ENCODE data around the gene SCN7A. TPM values are rescaled to one million over a fixed set of nuclear protein-coding genes. Genes with fewer than 3 reads are reported as not detected.

The SCN7A gene
- total and polyA plus RNA-seq, 4 donors: 0.05 to 7.9 (median 1.1) TPM

DNA sequence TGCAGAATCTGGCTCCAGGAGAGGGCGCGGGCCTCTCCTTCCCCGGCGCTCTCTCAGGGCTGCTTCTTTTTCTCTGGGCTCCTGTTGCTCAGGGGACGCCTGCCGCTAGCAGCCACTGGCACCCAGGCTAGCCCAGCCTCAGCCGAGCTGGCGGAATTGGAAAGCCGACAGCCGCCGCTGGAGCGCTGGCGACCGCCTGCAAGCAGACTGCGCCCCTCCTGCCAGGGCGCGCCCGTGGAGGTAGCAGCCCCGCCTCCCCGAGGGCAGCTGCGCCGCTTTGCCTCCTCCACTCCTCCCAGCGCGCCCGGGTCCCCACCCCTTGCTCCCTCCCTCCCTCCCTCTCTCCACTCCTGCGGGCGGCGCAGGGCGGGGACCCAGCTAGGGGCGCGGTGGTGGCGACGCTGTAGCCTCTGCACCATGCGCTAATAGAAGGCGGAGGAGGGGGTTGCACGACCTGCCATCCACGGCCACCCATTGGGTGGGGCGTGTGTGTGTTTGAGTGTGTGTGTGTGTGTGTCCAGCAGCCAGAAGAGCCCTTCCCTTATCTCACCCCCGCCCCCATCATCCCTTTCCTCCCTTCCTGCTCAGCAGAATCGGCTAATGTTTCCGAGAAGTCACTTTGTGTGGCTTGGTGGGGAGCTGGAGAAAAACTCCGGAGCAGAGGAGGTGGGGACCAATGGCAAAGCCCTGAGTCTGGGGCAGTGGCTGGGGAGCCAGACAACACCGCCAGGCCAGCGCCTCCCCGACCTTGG, 118.1 kb downstream of the SCN7A start, which contains the start of gene SCN9A:
Gene SCN9A (minus strand): TSS at position 209 of the 752 bp plus-strand sequence. CDS start 64,188 bp downstream, outside the sequence.
- no peaks in the 10 kb centered on the region for H3K36me3 ChIP-seq (ENCODE audit: control insufficient read depth in 4 of 4, insufficient read depth in 3 of 4, low read depth in 1 of 4, low read length in 3 of 4)
- WGBS: under 1% methylated on average over 45 of the region's 45 CpGs
- peak within 1 kb of the TSS; percentile 55 to 81 for H3K27ac ChIP-seq (ENCODE audit: low read depth in 1 of 2, low read length in 2 of 2)
- no peaks in the 10 kb centered on the region for H3K9me3 ChIP-seq (ENCODE audit: control insufficient read depth in 4 of 4, low read length in 3 of 4)
- DNase-seq (ENCODE audit: low spot score): peak; percentile 74
- H3K27me3 ChIP-seq (ENCODE audit: control insufficient read depth in 4 of 4, insufficient read depth in 4 of 4, low read length in 3 of 4): no peaks in the 10 kb centered on the region
- TF ChIP-seq, protein P1, sequence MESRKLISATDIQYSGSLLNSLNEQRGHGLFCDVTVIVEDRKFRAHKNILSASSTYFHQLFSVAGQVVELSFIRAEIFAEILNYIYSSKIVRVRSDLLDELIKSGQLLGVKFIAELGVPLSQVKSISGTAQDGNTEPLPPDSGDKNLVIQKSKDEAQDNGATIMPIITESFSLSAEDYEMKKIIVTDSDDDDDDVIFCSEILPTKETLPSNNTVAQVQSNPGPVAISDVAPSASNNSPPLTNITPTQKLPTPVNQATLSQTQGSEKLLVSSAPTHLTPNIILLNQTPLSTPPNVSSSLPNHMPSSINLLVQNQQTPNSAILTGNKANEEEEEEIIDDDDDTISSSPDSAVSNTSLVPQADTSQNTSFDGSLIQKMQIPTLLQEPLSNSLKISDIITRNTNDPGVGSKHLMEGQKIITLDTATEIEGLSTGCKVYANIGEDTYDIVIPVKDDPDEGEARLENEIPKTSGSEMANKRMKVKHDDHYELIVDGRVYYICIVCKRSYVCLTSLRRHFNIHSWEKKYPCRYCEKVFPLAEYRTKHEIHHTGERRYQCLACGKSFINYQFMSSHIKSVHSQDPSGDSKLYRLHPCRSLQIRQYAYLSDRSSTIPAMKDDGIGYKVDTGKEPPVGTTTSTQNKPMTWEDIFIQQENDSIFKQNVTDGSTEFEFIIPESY (IDR thresholded peaks at IDR 0.05): no peak
- TF ChIP-seq, protein P2, sequence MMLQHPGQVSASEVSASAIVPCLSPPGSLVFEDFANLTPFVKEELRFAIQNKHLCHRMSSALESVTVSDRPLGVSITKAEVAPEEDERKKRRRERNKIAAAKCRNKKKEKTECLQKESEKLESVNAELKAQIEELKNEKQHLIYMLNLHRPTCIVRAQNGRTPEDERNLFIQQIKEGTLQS (IDR thresholded peaks at IDR 0.05): no peak
- peak; percentile 31 for TF ChIP-seq YY1 (IDR thresholded peaks at IDR 0.05)
- no peak for TF ChIP-seq GABPA (IDR thresholded peaks at IDR 0.05 in 1 of 2, conservative IDR thresholded peaks at IDR 0.05 in 1 of 2)
- TF ChIP-seq EGR1 (IDR thresholded peaks at IDR 0.05; ENCODE audit: low read depth in 2 of 2): no peak
- TF ChIP-seq HNF4G (IDR thresholded peaks at IDR 0.05): no peak
- TF ChIP-seq SP1 (IDR thresholded peaks at IDR 0.05): peak; percentile 65
- TF ChIP-seq HNF4A (conservative IDR thresholded peaks at IDR 0.05): peak in 1 of 2 donors; percentile 46
- peak in 1 of 2 donors; percentile 29 for TF ChIP-seq RXRA (IDR thresholded peaks at IDR 0.05)
- TF ChIP-seq RAD21 (IDR thresholded peaks at IDR 0.05): peak in 1 of 2 donors; percentile 13
- TF ChIP-seq, protein P3, sequence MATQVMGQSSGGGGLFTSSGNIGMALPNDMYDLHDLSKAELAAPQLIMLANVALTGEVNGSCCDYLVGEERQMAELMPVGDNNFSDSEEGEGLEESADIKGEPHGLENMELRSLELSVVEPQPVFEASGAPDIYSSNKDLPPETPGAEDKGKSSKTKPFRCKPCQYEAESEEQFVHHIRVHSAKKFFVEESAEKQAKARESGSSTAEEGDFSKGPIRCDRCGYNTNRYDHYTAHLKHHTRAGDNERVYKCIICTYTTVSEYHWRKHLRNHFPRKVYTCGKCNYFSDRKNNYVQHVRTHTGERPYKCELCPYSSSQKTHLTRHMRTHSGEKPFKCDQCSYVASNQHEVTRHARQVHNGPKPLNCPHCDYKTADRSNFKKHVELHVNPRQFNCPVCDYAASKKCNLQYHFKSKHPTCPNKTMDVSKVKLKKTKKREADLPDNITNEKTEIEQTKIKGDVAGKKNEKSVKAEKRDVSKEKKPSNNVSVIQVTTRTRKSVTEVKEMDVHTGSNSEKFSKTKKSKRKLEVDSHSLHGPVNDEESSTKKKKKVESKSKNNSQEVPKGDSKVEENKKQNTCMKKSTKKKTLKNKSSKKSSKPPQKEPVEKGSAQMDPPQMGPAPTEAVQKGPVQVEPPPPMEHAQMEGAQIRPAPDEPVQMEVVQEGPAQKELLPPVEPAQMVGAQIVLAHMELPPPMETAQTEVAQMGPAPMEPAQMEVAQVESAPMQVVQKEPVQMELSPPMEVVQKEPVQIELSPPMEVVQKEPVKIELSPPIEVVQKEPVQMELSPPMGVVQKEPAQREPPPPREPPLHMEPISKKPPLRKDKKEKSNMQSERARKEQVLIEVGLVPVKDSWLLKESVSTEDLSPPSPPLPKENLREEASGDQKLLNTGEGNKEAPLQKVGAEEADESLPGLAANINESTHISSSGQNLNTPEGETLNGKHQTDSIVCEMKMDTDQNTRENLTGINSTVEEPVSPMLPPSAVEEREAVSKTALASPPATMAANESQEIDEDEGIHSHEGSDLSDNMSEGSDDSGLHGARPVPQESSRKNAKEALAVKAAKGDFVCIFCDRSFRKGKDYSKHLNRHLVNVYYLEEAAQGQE (IDR thresholded peaks at IDR 0.05): peak; percentile 50
- TF ChIP-seq, protein P4, sequence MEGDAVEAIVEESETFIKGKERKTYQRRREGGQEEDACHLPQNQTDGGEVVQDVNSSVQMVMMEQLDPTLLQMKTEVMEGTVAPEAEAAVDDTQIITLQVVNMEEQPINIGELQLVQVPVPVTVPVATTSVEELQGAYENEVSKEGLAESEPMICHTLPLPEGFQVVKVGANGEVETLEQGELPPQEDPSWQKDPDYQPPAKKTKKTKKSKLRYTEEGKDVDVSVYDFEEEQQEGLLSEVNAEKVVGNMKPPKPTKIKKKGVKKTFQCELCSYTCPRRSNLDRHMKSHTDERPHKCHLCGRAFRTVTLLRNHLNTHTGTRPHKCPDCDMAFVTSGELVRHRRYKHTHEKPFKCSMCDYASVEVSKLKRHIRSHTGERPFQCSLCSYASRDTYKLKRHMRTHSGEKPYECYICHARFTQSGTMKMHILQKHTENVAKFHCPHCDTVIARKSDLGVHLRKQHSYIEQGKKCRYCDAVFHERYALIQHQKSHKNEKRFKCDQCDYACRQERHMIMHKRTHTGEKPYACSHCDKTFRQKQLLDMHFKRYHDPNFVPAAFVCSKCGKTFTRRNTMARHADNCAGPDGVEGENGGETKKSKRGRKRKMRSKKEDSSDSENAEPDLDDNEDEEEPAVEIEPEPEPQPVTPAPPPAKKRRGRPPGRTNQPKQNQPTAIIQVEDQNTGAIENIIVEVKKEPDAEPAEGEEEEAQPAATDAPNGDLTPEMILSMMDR (IDR thresholded peaks at IDR 0.05; ENCODE audit: low read depth, low read length, missing input control): no peak
- H3K4me1 ChIP-seq (ENCODE audit: control insufficient read depth in 4 of 4, insufficient read depth in 4 of 4, low read length in 3 of 4): peaks cover 4 to 32% (median 25%) of the 10 kb centered on the region in 4 donors
- peak within 1 kb of the TSS; percentile 39 to 59 for H3K9ac ChIP-seq (ENCODE audit: low read depth in 1 of 2, low read length in 2 of 2)
- peak within 1 kb of the TSS; percentile 55 to 94 (median 87) for H3K4me3 ChIP-seq (ENCODE audit: low read depth in 1 of 3, low read length in 3 of 3)
